ENCODE measurements around the gene C1orf216.

DNA sequence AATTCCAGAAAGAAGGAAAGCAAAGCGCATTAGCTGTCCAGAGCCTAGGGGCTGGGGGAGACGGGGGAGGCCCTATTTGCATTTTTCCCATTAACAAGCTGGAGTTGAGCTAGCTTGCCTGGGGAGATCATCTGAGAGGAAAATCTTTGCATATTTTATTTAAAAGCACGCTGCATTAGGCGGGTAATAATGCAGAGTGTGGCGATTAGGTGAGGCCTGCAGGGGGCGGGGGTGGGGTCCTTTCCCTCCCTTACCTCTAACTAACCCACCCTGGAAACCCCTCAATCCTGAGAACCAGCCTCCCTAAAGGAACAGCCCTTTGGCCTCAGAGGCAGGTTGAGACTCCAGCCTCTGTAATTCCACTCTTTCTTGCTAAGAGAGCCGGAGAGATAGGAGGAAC, 16.2 kb downstream of the C1orf216 start:
- TF ChIP-seq, protein P1, sequence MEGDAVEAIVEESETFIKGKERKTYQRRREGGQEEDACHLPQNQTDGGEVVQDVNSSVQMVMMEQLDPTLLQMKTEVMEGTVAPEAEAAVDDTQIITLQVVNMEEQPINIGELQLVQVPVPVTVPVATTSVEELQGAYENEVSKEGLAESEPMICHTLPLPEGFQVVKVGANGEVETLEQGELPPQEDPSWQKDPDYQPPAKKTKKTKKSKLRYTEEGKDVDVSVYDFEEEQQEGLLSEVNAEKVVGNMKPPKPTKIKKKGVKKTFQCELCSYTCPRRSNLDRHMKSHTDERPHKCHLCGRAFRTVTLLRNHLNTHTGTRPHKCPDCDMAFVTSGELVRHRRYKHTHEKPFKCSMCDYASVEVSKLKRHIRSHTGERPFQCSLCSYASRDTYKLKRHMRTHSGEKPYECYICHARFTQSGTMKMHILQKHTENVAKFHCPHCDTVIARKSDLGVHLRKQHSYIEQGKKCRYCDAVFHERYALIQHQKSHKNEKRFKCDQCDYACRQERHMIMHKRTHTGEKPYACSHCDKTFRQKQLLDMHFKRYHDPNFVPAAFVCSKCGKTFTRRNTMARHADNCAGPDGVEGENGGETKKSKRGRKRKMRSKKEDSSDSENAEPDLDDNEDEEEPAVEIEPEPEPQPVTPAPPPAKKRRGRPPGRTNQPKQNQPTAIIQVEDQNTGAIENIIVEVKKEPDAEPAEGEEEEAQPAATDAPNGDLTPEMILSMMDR (IDR thresholded peaks at IDR 0.05 in 8 of 11, conservative IDR thresholded peaks at IDR 0.05 in 3 of 11) = no peak
- TF ChIP-seq POLR2AphosphoS5 (IDR thresholded peaks at IDR 0.05) (no peak), POLR2A (IDR thresholded peaks at IDR 0.05) (no peak)
